OCI-LY3 (cell line): ENCODE data around the gene PDLIM4.

Source experiments
- H2AFZ ChIP-seq: fragments of 200-600, 300-600 bp; shearing (Covaris generic); 2 replicates; pipeline ENCODE4 v1.6.0; 2014; ENCODE audit warnings: antibody characterized with exemption, low read depth, low read length
- H3K27ac ChIP-seq: fragments of 200-600, 300-600 bp; sonication (generic); 2 replicates; pipeline ENCODE4 v1.5.1; 2014; ENCODE audit warnings: mild to moderate bottlenecking, low read length, moderate library complexity, mixed read lengths
- H3K27me3 ChIP-seq: fragments of 200-600, 300-600 bp; sonication (generic); 2 replicates; pipeline ENCODE4 v1.6.1; 2014; ENCODE audit warnings: low read depth, low read length, mixed read lengths
- H3K36me3 ChIP-seq: fragments of 200-600, 300-600 bp; sonication (generic); replicated peaks from 2 replicates; pipeline ENCODE3; 2014; ENCODE audit warnings: low read depth, low read length, mixed read lengths
- H3K4me1 ChIP-seq: fragments of 300-600, 200-600 bp; sonication (generic); 2 replicates; pipeline ENCODE4 v1.6.1; 2014; ENCODE audit warnings: low read length, mixed read lengths
- H3K4me2 ChIP-seq: fragments of 200-600, 300-600 bp; sonication (generic); 2 replicates; pipeline ENCODE4 v1.6.1; 2014; ENCODE audit warnings: low read length, mixed read lengths
- H3K4me3 ChIP-seq: fragments of 300-600, 200-600 bp; sonication (generic); 2 replicates; pipeline ENCODE4 v1.5.1; 2014; ENCODE audit warnings: antibody characterized with exemption, mild to moderate bottlenecking, low read length, moderate library complexity
- H3K79me2 ChIP-seq: fragments of 300-600, 200-600 bp; shearing (Covaris generic); 2 replicates; pipeline ENCODE4 v1.6.1; 2014; ENCODE audit warnings: mild to moderate bottlenecking, low read length, mixed read lengths
- H3K9ac ChIP-seq: fragments of 300-600, 200-600 bp; shearing (Covaris generic); 2 replicates; pipeline ENCODE4 v1.6.0; 2014; ENCODE audit warnings: mild to moderate bottlenecking, low read length, moderate library complexity
- H3K9me3 ChIP-seq: fragments of 200-600, 300-600 bp; shearing (Covaris generic); 2 replicates; pipeline ENCODE4 v1.6.1; 2014; ENCODE audit warnings: low read length, mixed read lengths; ENCODE audit not compliant: insufficient read depth
- H4K20me1 ChIP-seq: fragments of 200-600, 300-600 bp; sonication (generic); 2 replicates; pipeline ENCODE4 v1.6.1; 2016; ENCODE audit warnings: low read length, mixed read lengths; ENCODE audit not compliant: insufficient read depth
- EZH2phosphoT487 ChIP-seq: fragments of 200-600 bp; shearing (Covaris generic); IDR thresholded peaks from 2 replicates; pipeline ENCODE4 v1.6.1; 2018; ENCODE audit warnings: antibody characterized with exemption, mixed run types, low read depth
- TF ChIP-seq, protein P1 (sequence below): fragments of 200-600, 300-600 bp; sonication (generic); IDR thresholded peaks from 2 replicates; pipeline ENCODE4 v1.5.1; 2014; ENCODE audit warnings: antibody characterized with exemption, low read length, low read depth

The PDLIM4 gene

DNA sequence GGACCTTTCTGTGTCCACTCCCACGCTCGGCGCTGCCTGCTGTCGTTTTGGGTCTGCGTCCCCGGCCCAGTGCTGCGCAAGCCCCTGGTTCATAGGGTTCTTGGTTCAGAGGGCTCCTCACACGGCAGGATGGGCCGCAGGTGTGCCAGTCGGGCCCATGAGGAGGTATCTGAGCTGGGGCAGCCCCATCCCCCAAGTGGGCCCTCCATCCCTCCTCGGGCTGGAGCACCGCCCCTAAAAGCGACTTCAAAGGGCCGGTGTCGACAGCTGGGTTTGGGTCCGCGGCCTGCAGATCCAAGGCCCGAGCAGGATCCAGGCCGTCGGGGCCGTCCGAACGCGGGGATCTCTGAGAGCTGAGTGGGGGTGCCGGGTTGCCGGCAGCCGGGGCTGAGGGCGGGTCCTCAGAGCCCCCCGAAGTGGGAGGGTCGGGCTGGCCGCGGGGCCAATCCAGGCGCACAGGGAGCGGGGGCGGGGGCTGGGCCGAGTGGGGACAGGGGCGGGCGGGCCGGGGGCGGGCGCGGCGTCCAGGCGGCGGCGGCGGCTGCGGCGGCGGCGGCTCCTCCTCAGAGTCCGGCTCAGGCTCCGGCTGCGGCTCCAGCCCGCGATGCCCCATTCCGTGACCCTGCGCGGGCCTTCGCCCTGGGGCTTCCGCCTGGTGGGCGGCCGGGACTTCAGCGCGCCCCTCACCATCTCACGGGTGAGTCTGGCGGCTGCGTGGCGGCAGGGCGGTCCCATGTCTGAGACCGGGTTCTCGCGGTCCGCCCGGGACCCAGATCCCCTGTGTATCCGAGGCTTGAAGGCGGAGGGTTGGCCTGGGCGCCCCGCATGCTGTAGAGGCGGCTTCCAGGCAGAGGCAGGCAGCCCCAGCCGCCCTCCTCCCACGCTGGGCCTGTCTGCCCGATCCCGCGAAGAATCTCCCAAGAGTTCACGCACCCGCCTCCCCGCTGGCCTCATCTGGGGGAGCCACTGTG lies at the start of gene PDLIM4:
PDLIM4 (plus strand) TSS at position 566 of the 971 bp plus-strand sequence; CDS start at position 605, 39 bp downstream.
- H3K4me3 ChIP-seq, result no peak within 1 kb of the TSS
- no peak within 1 kb of the TSS for H2AFZ ChIP-seq
- H4K20me1 ChIP-seq, result no peaks in the 10 kb centered on the region
- H3K27ac ChIP-seq, result no peak within 1 kb of the TSS
- H3K4me2 ChIP-seq, result no peak within 1 kb of the TSS
- no peaks in the 10 kb centered on the region for H3K79me2 ChIP-seq
- H3K9ac ChIP-seq, result no peak within 1 kb of the TSS
- no peaks in the 10 kb centered on the region for H3K9me3 ChIP-seq
- no peaks in the 10 kb centered on the region for H3K27me3 ChIP-seq
- no peak for TF ChIP-seq EZH2phosphoT487
- TF ChIP-seq, protein P1, sequence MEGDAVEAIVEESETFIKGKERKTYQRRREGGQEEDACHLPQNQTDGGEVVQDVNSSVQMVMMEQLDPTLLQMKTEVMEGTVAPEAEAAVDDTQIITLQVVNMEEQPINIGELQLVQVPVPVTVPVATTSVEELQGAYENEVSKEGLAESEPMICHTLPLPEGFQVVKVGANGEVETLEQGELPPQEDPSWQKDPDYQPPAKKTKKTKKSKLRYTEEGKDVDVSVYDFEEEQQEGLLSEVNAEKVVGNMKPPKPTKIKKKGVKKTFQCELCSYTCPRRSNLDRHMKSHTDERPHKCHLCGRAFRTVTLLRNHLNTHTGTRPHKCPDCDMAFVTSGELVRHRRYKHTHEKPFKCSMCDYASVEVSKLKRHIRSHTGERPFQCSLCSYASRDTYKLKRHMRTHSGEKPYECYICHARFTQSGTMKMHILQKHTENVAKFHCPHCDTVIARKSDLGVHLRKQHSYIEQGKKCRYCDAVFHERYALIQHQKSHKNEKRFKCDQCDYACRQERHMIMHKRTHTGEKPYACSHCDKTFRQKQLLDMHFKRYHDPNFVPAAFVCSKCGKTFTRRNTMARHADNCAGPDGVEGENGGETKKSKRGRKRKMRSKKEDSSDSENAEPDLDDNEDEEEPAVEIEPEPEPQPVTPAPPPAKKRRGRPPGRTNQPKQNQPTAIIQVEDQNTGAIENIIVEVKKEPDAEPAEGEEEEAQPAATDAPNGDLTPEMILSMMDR, result no peak
- no peaks in the 10 kb centered on the region for H3K36me3 ChIP-seq
- no peaks in the 10 kb centered on the region for H3K4me1 ChIP-seq

- H3K27ac ChIP-seq, result no peak overlapping the region
- H3K36me3 ChIP-seq, result no peaks in the 10 kb centered on the region
- H3K4me2 ChIP-seq, result no peak overlapping the region
- H3K79me2 ChIP-seq, result no peaks in the 10 kb centered on the region
- H3K27me3 ChIP-seq, result peaks cover 7% of the 10 kb centered on the region; the same call in 1 of the 2 replicates
- TF ChIP-seq, protein P1, result no peak
- no peak for TF ChIP-seq EZH2phosphoT487
- H3K9ac ChIP-seq, result no peak overlapping the region
- H3K9me3 ChIP-seq, result no peaks in the 10 kb centered on the region
- peaks cover 5% of the 10 kb centered on the region; the same call in 1 of the 2 replicates for H3K4me1 ChIP-seq
- H2AFZ ChIP-seq, result no peak overlapping the region
- H4K20me1 ChIP-seq, result no peaks in the 10 kb centered on the region
- H3K4me3 ChIP-seq, result no peak overlapping the region
Measured at GRCh38 chr5:132207778-132208177, 49.7 kb upstream of the PDLIM4 start.

DNA sequence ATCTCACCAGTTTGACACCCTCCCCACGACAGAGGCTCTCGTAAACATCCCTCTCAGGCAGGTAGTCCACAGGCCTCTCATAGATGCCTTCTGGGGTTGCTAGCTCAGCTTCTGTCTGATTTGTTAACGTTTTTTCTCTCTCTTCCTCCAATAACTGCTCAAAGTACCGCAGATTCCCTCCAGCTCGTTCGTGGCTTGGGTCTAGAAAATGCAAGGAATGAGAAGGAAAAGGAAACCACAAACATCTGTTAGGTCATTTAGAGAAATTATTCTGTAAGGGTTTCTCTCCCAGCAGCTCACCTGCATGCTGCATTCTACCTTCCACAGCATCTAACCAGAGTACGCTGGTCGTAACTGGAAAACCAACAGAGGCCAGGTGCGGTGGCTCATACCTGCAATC lies 48.4 kb upstream of the PDLIM4 start:
- TF ChIP-seq EZH2phosphoT487, result no peak
- TF ChIP-seq, protein P1, result no peak
- H4K20me1 ChIP-seq, result no peaks in the 10 kb centered on the region
- peaks cover 7% of the 10 kb centered on the region; the same call in 1 of the 2 replicates for H3K27me3 ChIP-seq
- no peaks in the 10 kb centered on the region for H3K9me3 ChIP-seq
- no peaks in the 10 kb centered on the region for H3K79me2 ChIP-seq
- H2AFZ ChIP-seq, result no peak overlapping the region
- H3K36me3 ChIP-seq, result no peaks in the 10 kb centered on the region
- no peak overlapping the region for H3K4me2 ChIP-seq
- H3K4me3 ChIP-seq, result no peak overlapping the region
- H3K4me1 ChIP-seq, result no peaks in the 10 kb centered on the region
- no peak overlapping the region for H3K9ac ChIP-seq
- H3K27ac ChIP-seq, result no peak overlapping the region

DNA sequence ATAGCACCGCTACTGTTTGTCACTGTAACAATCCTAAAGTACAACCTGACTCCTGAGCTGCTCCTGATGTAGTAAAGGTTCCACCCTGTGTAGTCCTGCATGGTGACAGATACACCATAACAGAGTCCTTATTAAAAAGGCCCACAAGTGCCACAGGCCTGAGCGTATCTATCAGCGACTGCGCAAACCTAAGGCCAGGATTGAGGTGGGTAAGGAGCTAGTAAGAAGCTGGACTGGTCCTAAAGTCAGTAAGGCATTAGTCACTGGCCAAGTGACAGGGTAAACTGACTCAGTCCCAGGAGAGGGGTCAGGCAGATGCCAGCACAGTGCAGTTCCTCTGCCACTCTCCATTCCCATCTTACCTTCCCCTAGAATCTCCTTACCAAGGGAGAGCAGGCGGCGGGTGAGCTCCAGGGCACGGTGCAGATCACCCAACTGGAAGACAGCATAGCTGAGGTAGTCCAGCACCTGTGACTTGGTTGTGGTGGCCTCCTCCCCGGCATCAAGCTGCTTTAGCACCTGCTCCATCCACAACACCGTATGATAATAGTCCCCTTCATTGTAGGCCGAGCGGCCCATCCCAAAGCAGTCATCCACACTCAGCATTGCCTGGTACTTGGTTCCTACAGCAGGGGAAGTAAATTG lies 47.5 kb upstream of the PDLIM4 start:
- Histone ChIP-seq H3K9me3 (no peaks in the 10 kb centered on the region), H3K27me3 (peaks cover 7% of the 10 kb centered on the region; the same call in 1 of the 2 replicates), H3K9ac (no peak overlapping the region), H3K79me2 (no peaks in the 10 kb centered on the region), H3K4me1 (no peaks in the 10 kb centered on the region), H2AFZ (no peak overlapping the region), H3K27ac (no peak overlapping the region), H3K36me3 (no peaks in the 10 kb centered on the region), H3K4me3 (no peak overlapping the region), H4K20me1 (no peaks in the 10 kb centered on the region), H3K4me2 (no peak overlapping the region)
- TF ChIP-seq, protein P1, result no peak
- TF ChIP-seq EZH2phosphoT487, result no peak
